Astrocyte (in vitro differentiated cells and primary cell): Measurements from ENCODE around the gene PPIF.

Source experiments
- CTCF ChIP-seq: IDR thresholded peaks from 2 replicates; pipeline ENCODE4 v1.5.1; 2011; ENCODE audit warnings: low read depth, mild to moderate bottlenecking, inconsistent platforms, low read length, moderate library complexity; ENCODE audit not compliant: insufficient read depth
- EZH2 ChIP-seq: IDR thresholded peaks from 2 replicates; pipeline ENCODE4 v1.6.1; 2012; ENCODE audit warnings: mild to moderate bottlenecking, low read length, inconsistent platforms; ENCODE audit not compliant: insufficient read depth

GRCh38 chr10:79401015-79401921, 54.0 kb downstream of the PPIF start:
- no peak for TF ChIP-seq CTCF
- TF ChIP-seq EZH2, result no peak
